ENCODE measurements around the gene IFT52. TPM values are rescaled to one million over a fixed set of nuclear protein-coding genes. Genes with fewer than 3 reads are reported as not detected.
"Not testable (repeated sequence)": the region's sequence is repeated elsewhere in the genome, so short reads cannot be mapped to it uniquely, and the experiment has no call there.

IFT52 gene
- total RNA-seq, 1 donor from 2014 or later, result 13.6 TPM

DNA sequence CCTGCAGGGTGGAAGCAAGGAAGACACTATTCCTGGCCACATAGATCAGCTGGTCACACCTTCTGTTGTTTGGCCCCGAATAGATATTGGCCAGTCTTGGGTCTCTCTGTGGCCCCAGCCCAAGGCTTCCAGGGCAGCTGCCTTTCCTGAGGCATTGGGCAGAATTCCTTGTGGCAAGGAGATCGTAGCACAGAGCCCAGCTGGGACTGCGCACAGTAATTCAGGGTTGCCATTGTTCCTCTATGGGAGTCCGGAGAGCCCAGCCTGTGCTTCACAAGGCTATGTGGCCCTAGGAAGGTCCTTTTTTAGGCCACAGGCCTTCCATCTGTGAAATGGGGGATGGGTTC is 25.0 kb upstream of the IFT52 start:
- DNase-seq (ENCODE audit: low read depth), result peak; percentile 96

DNA sequence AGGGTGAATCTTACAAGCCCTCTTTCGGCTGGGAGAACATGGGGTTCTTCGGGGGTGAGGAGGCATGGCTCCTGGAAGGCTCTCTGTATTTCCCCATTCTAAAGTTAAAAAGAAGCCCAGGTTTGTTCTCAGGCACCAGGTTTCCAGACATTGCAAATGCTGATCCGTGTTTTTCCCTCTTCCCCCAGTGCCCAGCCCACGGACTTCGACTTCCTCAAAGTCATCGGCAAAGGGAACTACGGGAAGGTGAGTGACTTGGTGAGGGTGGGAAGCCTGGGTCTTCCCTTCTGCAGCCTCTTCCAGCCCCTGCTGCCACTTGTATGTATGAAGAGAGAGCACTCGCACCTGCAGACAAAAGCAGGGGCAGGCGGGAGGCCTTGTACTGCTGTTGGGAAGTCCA is 23.3 kb upstream of the IFT52 start:
- no peak for DNase-seq (ENCODE audit: low read depth)

- no peak for DNase-seq (ENCODE audit: low read depth)
These were observed 22.0 kb upstream of the IFT52 start for GRCh38 chr20:43568706-43569105.

DNA sequence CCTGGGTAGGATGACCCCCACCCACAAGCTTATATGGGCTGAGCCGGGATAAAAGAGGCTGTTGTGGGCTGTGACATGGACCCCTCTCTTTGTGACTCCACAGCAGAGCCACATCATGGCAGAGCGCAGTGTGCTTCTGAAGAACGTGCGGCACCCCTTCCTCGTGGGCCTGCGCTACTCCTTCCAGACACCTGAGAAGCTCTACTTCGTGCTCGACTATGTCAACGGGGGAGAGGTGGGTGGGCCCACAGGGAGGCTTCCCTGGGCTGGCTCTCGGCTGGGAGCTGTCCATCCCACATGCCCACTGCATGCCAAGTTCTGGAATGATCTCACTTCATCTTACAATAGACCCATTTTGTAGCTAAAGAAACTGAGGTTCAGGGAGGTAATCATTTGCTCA is 21.5 kb upstream of the IFT52 start:
- DNase-seq (ENCODE audit: low read depth), result no peak

GRCh38 chr20:43570496-43570895 is 20.2 kb upstream of the IFT52 start:
- no peak for DNase-seq (ENCODE audit: low read depth)

DNA sequence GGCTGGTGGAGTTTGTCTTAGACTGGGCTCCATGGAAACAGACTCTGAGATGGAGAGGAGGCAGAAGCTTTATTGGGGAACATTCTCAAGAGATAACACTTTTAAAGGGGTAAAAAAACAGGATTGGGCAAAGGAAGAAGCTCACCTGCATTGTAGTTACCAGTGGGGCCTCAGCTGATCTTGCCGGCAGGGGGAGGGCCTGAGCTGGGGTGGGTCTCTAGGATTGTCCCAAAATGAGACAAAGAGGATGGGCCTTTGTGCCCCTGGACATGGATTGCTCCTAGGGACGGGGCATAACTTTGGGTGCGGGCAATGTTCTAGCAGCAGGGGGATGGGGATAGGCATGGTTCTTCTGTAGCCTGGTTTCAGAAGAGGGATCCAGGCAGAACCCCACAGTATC is 19.4 kb upstream of the IFT52 start:
- no peak for DNase-seq (ENCODE audit: low read depth)

- peak; percentile 83 for DNase-seq (ENCODE audit: low read depth)
These were observed 19.0 kb upstream of the IFT52 start for GRCh38 chr20:43571771-43572170.

- no peak for DNase-seq (ENCODE audit: low read depth)
These were observed 17.8 kb upstream of the IFT52 start for GRCh38 chr20:43572891-43573290.

DNA sequence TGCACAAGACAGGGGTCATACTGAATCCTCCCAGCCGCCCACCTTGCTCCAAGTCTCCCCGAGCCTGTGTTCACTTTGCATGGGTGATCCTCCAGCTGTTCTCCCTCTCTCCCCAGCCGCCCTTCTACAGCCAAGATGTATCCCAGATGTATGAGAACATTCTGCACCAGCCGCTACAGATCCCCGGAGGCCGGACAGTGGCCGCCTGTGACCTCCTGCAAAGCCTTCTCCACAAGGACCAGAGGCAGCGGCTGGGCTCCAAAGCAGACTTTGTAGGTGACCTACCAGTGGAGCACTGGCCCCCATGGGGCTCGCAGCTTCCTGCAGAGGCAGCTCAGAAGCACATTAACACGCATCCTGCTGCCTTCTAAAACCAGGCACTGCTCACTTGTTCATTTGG is 14.6 kb upstream of the IFT52 start:
- DNase-seq (ENCODE audit: low read depth), result no peak

DNA sequence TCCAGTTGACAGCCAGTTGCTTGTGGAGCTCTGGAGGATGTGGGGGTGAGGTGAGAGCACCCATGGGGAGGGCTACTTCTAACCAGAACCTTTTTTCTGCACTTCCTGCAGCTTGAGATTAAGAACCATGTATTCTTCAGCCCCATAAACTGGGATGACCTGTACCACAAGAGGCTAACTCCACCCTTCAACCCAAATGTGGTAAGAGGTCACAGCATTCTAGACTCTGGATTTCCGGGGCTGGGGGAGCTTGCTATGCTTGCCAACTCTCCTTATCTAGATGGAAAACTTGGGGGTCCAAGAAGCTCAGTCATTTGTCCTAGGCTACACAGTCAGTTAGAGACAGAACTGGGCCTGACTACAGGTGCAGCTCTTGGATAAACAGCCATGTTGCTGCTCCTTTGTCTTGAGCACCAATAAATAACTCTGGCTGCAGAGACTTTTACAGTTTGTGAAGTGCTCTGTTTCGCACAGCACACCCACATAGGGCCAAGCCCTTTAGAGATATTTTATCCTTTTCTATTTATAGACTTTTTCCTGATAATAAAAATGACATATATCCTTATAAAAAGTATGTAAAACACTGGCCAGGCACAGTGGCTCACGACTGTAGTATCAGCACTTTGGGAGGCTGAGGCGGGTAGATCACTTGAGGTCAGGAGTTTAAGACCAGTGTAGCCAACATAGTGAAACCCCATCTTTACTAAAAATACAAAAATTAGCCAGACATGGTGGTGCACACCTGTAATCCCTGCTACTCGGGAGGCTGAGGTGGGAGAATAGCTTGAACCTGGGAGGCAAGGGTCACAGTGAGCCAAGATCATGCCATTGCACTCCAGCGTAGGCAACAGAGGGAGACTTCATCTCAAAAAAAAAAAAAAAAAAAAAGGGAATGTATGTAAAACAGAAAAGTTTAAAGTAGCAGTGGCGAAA is 10.6 kb upstream of the IFT52 start:
- peak; percentile 34 for DNase-seq (ENCODE audit: low read depth)

DNA sequence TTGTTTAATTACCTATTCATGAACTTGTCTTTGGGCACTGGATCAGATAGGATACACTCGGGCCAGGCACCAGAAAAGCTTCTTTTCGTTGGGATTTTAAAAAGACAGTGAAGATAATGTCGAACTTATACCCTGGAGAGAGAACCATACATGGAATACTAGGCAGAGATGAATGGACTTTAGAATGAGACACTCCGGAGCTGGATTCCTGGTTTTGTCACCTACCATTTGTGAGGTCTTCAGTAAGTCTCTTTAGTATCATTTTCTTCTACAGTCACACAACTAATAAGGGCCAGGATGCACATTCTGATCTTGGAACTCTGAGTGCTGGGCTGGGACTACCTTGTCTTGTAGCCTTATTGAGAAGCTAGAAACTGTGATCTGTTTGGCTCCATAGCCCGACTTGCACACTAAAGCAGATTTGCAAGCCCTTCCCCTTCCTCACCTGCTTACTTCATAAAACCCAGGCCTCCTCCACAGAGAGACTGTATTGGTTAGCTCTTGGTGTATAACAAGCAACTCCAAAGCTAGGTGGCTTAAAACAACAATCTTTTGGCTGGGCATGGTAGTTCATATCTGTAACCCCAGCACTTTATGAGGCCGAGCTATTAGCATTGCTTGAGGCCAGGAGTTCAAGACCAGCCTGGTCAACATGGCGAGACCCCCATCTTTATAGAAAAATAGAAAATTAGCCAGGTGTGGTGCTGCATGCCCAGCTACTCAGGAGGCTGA is 7.4 kb upstream of the IFT52 start:
- DNase-seq (ENCODE audit: low read depth), result peak; percentile 35

GRCh38 chr20:43583982-43584432 is 6.7 kb upstream of the IFT52 start:
- peak; percentile 100 for DNase-seq (ENCODE audit: low read depth)

GRCh38 chr20:43584448-43585136 is 6.1 kb upstream of the IFT52 start:
- peak; percentile 97 for DNase-seq (ENCODE audit: low read depth)

GRCh38 chr20:43586641-43587040 is 4.1 kb upstream of the IFT52 start:
- no peak for DNase-seq (ENCODE audit: low read depth)

DNA sequence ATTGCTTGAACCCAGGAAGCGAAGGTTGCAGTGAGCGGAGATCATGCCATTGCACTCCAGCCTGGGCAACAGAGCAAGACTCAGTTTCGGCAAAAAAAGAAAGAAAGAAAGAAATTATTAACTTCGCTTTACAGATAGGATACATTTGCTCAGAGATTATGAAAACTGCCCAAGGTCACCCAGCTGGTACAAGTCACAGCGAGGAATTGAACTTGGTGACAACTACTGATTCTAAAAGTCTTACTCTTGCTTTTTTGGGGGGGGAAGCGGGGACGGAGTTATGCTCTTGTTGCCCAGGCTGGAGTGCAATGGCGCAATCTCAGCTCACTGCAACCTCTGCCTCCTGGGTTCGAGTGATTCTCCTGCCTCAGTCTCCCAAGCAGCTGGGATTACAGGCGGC is 2.2 kb upstream of the IFT52 start:
- DNase-seq (ENCODE audit: low read depth), result not testable (repeated sequence)

GRCh38 chr20:43590036-43590391 is 723 bp upstream of the IFT52 start:
- DNase-seq (ENCODE audit: low read depth), result no peak

DNA sequence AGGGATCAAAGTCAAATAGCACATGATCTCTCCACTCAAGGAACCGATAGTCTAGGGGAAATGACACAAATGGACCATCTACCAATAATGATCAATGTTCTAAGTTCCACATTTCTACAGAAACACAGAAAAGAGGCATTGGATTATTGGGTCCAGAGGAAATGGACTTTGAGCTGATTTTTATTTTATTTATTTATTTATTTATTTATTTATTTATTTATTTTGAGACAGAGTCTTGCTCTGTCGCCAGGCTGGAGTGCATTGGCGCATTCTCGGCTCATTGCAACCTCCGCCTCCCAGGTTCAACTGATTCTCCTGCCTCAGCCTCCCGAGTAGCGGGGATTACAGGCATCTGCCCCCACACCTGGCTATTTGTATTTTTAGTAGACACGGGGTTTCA is 11.2 kb downstream of the IFT52 start:
- not testable (repeated sequence) for DNase-seq (ENCODE audit: low read depth)

- no peak for DNase-seq (ENCODE audit: low read depth)
These were observed 12.4 kb downstream of the IFT52 start for GRCh38 chr20:43603124-43603523.

- DNase-seq (ENCODE audit: low read depth), result no peak
These were observed 15.0 kb downstream of the IFT52 start for GRCh38 chr20:43605715-43606114.

GRCh38 chr20:43607278-43607677 is 16.5 kb downstream of the IFT52 start:
- not testable (repeated sequence) for DNase-seq (ENCODE audit: low read depth)

DNA sequence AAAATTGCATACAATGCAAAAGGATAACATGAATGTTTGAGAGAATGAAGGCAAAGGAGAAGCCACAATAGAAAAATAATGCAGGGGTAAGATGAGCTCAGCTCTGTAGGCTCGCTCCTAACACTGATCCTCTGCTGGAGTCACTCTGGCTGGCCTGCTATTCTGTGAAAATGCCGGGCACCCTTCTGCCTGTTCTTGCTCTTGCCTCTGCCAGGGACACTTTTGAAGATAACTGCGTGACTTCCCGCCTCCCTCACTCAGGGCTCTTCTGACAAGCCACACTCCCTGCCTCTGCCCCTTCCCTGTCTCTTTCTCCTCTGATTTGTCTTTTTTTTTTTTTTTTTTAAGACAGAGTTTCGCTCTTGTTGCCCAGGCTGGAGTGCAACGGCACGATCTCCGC is 40.9 kb downstream of the IFT52 start:
- DNase-seq (ENCODE audit: low read depth), result no peak

- no peak for DNase-seq (ENCODE audit: low read depth)
These were observed 45.7 kb downstream of the IFT52 start for GRCh38 chr20:43636429-43636828.

Measured in myocyte (in vitro differentiated cells).